HG02610 (cell line): ENCODE data around the gene TMEM100.

ENCODE experiments used
- ATAC-seq: cut with Tn5 transposase; IDR thresholded peaks from one replicate; pipeline ENCODE4 v1.9.1; 2021; ENCODE audit warnings: mild to moderate bottlenecking, moderate library complexity; ENCODE audit not compliant: unreplicated experiment

The TMEM100 gene

DNA sequence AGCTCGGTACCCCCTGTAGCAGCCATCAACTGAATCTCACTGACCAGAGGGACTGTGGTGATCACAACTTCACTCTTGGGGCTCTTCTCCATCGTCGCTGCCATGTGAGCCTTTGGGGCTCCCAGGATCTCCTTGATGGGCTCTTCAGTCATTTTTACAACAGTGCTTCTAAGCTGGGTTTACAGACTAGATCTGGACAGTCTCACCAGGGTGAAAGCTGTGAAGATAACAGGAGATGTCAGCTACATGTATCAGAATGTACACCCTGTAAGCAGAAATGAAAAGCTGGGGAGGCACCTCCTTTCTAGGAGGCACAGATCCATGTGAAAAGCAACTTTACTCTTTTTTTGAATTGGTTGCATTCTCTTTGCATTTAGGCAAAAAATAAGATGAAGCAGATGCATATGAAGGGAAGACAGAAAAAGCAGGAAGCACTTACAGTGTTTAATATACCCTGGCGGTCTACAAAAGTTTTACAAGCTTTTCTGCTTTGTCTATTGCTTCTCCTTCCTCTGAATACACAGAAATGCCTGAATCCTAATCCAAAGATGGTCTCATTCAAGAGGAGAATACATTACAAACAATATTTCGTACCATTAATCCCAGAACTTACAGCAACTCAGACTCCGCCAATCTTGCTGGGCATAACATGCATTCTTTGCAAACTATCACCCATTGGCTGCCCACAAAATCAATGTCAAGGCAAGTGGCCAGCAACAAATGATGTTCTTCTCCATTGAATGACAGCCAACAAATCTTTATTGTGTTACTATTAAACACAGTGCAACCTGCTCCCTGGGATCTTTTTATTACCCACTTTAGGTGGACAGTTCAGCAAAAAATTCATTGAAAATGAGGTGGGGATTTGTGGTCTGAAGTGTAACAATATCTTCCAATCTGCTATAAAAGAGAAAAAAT, 1.5 kb downstream of the TMEM100 start:
- ATAC-seq = no peak

DNA sequence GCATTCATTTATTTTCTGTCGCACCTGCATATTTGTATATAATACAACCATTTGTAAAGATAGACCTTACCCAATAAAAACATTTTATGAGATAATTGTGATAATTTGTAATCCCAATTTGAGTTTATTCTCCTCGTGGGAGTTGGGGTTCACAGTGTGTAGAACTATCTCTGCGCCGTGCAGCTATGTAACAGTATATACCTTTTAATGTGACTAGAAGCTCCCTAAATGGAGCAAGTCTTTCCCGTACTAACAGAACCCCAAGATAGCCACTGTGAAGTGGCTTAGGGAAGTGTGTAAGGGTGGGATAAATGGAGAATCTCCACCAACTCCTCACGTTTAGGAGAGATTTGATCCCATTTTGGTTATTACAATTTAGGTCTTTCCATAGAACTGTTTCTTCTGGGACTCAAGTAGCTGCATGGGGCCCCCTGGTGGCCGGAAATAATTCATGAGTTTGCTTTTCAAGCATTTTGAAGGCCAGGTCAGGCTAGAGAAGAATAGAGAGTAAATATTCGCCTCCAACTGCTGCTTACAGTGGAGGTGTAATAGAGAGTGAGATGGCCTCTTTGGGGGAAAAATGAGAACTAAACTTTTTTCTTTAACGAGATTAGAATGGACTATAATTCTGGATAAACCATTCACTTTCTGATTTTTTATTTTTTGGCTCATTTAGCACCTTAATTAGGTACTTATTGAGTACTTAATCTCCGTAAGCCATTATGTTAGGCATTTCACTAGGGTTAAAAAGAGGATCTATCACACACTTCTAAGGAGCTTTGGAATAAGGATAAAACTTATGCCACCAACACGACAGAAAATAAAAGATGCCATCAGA, 4.5 kb downstream of the TMEM100 start:
- peak; percentile 51 for ATAC-seq

- ATAC-seq = no peak
Measured at GRCh38 chr17:55717432-55717831, 5.2 kb downstream of the TMEM100 start.

DNA sequence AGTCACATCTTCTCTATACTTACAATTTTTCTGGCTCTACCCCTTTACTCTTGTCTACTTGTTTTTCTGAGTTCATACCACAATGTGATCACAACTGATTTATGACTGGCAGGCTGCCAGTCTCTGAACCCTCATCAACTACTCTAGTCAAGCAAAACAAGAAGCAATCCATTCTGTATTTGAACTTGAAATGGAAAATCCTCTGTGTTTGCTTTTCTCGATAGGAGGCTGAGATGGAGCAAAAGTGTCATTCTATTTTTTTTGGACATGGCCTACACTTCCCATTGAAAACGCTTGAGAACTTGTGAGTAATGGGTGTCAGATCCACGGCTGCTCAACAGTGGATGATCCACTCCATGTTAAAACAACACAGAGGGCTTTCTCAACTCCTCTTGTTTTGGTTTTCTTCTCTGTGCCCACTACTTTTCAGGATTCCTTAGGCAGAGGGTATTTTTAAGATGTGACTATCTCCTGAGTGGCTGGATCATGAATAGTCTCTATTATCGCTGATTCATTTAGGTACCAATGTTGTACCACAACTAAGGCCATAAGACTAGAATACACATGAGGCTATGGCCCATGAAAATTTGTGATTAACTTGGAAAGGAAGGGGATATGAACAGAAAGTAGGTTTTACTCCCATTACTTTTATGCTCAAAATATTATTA, 11.7 kb downstream of the TMEM100 start:
- ATAC-seq = no peak

DNA sequence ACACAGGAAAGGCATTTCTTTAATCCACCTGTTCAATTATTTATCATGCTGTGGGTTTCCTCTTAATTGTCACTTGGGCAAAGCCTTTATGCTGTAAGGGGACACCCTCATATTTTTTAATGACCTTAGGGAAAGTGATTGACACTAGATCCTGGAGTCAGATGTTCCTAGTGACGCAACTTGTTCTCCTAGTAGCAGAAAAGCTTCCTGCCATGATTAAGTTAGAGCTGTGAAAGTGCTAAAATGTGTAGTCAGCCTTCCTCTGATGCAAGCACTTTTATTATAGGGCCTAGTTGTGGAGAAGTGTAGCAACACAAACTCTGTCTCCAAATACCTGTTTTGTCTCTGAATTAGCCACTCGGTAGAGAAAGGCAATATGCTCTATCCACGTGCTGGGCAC, 12.3 kb downstream of the TMEM100 start:
- no peak for ATAC-seq

DNA sequence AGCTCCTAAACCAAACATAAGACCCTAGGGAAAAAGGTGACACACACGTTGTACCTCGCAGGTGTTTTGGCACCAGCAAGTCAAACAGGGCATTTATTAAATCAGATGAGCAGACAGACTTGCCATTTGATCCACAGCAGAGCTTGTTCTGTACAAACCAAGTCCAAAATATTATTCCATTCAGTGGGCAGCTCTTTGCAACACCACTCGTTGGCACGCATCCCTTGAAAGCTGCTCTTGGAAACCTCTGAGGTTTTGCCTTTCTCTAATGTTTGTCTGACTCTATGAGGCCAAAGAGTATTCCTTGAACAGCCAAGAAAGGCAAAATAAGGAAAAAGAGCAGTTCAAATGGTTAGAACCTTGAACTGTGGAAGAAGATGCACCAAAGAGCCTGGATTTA, 12.7 kb downstream of the TMEM100 start:
- ATAC-seq = no peak

- ATAC-seq = no peak
Measured at GRCh38 chr17:55709440-55709839, 13.2 kb downstream of the TMEM100 start.

DNA sequence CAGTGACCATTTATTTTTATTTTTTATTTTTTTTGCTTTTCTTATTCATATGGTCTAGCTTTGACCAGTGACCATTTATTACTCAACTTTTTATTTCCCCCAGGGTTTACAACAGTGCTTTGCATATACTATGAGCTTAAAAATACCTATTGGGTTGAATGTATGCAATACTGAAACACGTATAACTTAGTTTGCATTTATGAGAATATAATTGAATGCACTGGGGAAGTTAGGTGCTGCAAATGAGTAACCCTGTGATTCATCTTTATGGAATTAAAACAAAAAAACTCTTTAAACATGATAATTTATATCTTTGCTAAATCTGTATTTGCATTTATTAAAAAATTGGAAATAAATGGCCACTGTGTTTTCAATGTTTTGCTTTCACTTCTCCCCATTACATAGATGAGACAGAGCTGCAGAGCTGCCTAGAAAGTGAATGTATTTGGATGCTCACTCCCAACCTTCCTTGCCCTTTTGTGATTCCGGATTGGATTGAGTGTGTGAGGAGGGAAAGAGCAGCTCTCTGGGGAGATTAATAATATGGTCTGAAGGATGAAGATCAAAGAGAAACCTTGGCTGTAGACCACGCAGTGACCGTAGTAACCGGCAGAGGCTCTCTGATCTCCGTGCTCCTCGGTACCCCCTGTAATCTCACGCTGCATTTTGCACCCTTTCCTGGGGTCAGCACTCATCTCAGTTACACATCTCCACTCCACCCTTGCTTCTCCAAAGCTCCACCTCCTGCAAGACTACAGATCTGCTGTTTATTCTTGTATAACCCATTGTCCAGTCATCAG, 14.3 kb downstream of the TMEM100 start:
- ATAC-seq = no peak

DNA sequence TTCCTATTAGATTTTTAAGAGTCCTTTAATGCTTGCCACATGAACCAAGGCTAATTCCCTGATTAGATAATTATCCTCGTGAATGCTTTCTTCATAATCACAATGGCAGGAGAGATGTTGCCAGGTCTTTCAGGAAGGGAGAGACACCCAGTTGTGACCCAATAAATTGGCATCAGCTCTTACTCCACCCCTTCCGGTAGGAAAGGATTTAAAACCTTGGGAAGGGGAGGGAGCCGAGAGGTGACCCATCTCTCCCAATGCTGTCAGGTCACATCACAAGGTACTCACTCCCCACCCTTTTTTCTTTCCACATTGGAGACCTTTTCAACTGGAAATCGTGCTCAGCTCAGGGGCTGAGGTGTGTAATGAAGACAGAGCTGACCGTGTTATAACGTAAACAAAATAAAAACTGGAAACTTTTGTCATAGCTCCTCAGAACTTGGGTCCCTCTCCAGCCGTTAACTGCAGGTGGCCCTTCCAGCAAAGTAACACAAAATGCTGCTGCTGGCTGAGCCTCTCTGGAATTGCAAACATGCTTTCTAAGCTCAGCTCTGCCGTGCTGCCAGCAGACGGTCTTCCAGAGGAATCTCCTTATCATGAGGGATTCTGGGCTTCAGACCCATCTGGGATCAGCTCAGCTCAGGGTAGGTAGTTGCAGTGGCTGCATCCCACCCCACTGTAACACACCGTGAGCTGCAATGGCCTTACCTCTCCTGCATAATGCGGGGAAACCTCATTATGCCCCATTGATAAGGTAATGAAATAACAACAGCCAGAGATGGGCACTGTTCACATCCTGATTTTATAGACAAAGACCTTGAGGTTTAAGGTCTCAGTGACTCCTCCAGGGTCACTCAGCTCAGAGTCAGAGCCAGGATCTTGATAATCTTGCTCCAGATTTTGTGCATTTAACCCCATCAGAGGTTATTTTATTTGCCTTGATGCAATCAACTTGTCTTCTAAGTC, 15.6 kb downstream of the TMEM100 start:
- ATAC-seq = no peak

- ATAC-seq = peak; percentile 84
Measured at GRCh38 chr17:55705847-55706246, 16.8 kb downstream of the TMEM100 start.

GRCh38 chr17:55704401-55704800, 18.3 kb downstream of the TMEM100 start:
- no peak for ATAC-seq

DNA sequence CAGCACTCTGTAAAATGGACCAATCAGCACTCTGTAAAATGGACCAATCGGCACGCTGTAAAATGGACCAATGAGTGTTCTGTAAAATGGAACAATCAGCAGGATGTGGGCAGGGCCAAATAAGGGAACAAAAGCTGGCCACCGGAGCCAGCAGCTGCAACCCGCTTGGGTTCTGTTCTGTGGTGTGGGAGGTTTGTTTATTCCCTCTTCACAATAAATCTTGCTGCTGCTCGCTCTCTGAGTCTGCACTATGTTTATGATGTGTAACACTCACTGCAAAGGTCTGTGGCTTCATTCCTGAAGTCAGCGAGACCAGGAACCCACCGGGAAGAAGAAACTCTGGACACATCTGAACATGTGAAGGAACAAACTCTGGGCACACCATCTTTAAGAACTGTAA, 20.5 kb downstream of the TMEM100 start:
- no peak for ATAC-seq

- ATAC-seq = no peak
Measured at GRCh38 chr17:55699181-55699860, 23.3 kb downstream of the TMEM100 start.

DNA sequence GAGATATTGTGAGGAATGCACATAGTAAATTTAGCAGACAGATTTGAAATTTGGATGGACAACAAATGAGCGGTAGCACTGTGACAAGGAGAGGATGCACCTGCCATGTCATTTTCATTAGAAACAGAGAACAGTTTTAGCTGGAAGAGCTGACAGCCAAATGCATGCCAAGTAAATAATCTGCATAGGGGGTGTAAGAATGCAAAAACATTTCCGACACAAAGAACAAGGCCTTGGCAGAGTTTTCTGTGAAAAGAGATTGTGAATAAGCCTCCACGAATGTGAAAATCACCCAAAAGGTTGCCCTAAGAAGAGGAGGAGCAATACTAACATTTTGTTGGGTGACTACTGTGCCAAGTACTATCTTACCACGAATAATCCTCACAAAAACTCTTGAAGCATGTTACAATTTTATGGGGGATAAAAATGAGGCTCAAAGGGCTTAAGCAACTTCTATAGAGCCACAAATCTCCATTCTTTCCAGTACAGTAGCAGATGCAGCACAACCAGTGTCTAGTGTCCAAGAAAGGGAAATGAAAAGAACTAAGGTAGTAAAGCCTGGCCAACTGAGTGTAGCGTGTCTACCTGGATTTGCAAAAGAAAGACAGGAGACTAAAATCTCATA, 28.3 kb downstream of the TMEM100 start:
- ATAC-seq = no peak

GRCh38 chr17:55693254-55694216, 29.1 kb downstream of the TMEM100 start:
- no peak for ATAC-seq

GRCh38 chr17:55692276-55692675, 30.4 kb downstream of the TMEM100 start:
- ATAC-seq = no peak

- ATAC-seq = no peak
Measured at GRCh38 chr17:55691666-55692065, 31.0 kb downstream of the TMEM100 start.
